HepG2 (cell line): Measurements from ENCODE around the gene FAM228B. TPM values are rescaled to one million over a fixed set of nuclear protein-coding genes. Genes with fewer than 3 reads are reported as not detected.
A peak's percentile ranks its signal among the peaks of the same experiment; 100 is the strongest.

ENCODE experiments used
- CREM ChIP-seq, 2 experiments: sonication (generic) in 1 of 2; formaldehyde crosslinking in 1 of 2; IDR thresholded peaks; 2 replicates each; pipeline versions ENCODE4 v1.4.0 to v1.6.1; 2016 to 2020; ENCODE audit warnings: antibody characterized with exemption in 1 of 2, mild to moderate bottlenecking in 1 of 2, missing genetic modification reagents in 1 of 2
- GATAD1 ChIP-seq: IDR thresholded peaks from 2 replicates; pipeline ENCODE4 v1.6.1; 2016; ENCODE audit warnings: missing genetic modification reagents, missing compliant biosample characterization
- MAFG ChIP-seq: sonication (generic); formaldehyde crosslinking; IDR thresholded peaks from 2 replicates; pipeline ENCODE4 v1.5.1; 2020; ENCODE audit warnings: mild to moderate bottlenecking, missing genetic modification reagents
- RBM39 ChIP-seq: fragments of 200-400 bp; formaldehyde crosslinking; IDR thresholded peaks from one replicate; pipeline ENCODE4 v1.6.1; 2018; ENCODE audit warnings: antibody characterized with exemption, mild to moderate bottlenecking, low read depth, low read length; ENCODE audit not compliant: poor library complexity, severe bottlenecking
- RCOR2 ChIP-seq: IDR thresholded peaks from 2 replicates; pipeline ENCODE4 v1.6.1; 2016; ENCODE audit warnings: missing biosample characterization, missing genetic modification reagents
- SIX4 ChIP-seq: sonication (generic); formaldehyde crosslinking; IDR thresholded peaks from 2 replicates; pipeline ENCODE4 v1.4.0; 2020; ENCODE audit warnings: missing genetic modification reagents
- SOX5 ChIP-seq: IDR thresholded peaks from 2 replicates; pipeline ENCODE4 v1.6.1; 2016; ENCODE audit warnings: borderline replicate concordance
- SSRP1 ChIP-seq: IDR thresholded peaks from 2 replicates; pipeline ENCODE4 v1.6.1; 2016; ENCODE audit warnings: control low read depth
- SUZ12 ChIP-seq: fragments of 150-350 bp; IDR thresholded peaks from 2 replicates; pipeline ENCODE4 v1.6.1; 2014; ENCODE audit warnings: low read depth, low read length
- ZC3H4 ChIP-seq: sonication (generic); formaldehyde crosslinking; IDR thresholded peaks from 2 replicates; pipeline ENCODE4 v1.4.0; 2020; ENCODE audit warnings: missing genetic modification reagents, borderline replicate concordance
- ZKSCAN1 ChIP-seq: fragments of 150-350 bp; IDR thresholded peaks from 2 replicates; pipeline ENCODE4 v1.6.1; 2014; ENCODE audit warnings: low read length
- ZNF101 ChIP-seq: sonication (generic); formaldehyde crosslinking; IDR thresholded peaks from 2 replicates; pipeline ENCODE4 v1.4.0; 2020; ENCODE audit warnings: mild to moderate bottlenecking, low read depth, missing genetic modification reagents, borderline replicate concordance
- ZNF543 ChIP-seq: sonication (generic); formaldehyde crosslinking; IDR thresholded peaks from 2 replicates; pipeline ENCODE4 v1.4.0; 2020; ENCODE audit warnings: mild to moderate bottlenecking, missing genetic modification reagents
- ZNF577 ChIP-seq: sonication (generic); formaldehyde crosslinking; IDR thresholded peaks from 2 replicates; pipeline ENCODE4 v1.4.0; 2020; ENCODE audit warnings: mild to moderate bottlenecking, low read depth, missing genetic modification reagents, borderline replicate concordance
- ZNF749 ChIP-seq: sonication (generic); formaldehyde crosslinking; IDR thresholded peaks from 2 replicates; pipeline ENCODE4 v1.8.0; 2022; ENCODE audit warnings: mild to moderate bottlenecking, missing genetic modification reagents, moderate library complexity, borderline replicate concordance
- ZNF792 ChIP-seq: IDR thresholded peaks from 2 replicates; pipeline ENCODE4 v1.6.1; 2016
- polyA plus RNA-seq, 8 experiments: library from polyadenylated mRNA; depleted of rRNA in 3 of 8; stranded (reverse) in 7 of 8; unstranded in 1 of 8; fragments of >200 nt; fragmentation: Illumina TruSeq in 4 of 8; extraction: Trizol in 4 of 8; gene quantifications; 2 replicates each; pipeline versions ENCODE4 v1.2.1 to v1.2.3, GENCODE V29; 2011 to 2016; ENCODE audit warnings: low read depth in 4 of 8, missing spikeins in 1 of 8, mixed read lengths in 1 of 8; ENCODE audit not compliant: insufficient read depth in 1 of 8
- total RNA-seq, 5 experiments: library from RNA; depleted of rRNA; stranded (reverse); fragments of >200 nt; fragmentation: Illumina TruSeq; extraction: Trizol; gene quantifications; 2 replicates each; pipeline ENCODE4 v1.2.3, GENCODE V29; 2016; ENCODE audit warnings: low read depth in 1 of 5
- TF ChIP-seq, protein P1 (sequence below): sonication (generic); formaldehyde crosslinking; IDR thresholded peaks from 2 replicates; pipeline ENCODE4 v1.4.0; 2020; ENCODE audit warnings: missing genetic modification reagents, borderline replicate concordance
- TF ChIP-seq, protein P2 (sequence below): sonication (generic); formaldehyde crosslinking; IDR thresholded peaks from 2 replicates; pipeline ENCODE4 v1.4.0; 2020; ENCODE audit warnings: missing genetic modification reagents, borderline replicate concordance
- TF ChIP-seq, protein P3 (sequence below), 2 experiments: fragments of 450-650 bp in 1 of 2; sonication (generic) in 1 of 2; formaldehyde crosslinking; IDR thresholded peaks; 2 replicates each; pipeline versions ENCODE4 v1.5.0 to v1.8.0; 2020 to 2022; ENCODE audit warnings: mild to moderate bottlenecking in 1 of 2, missing genetic modification reagents in 1 of 2
- TF ChIP-seq, protein P4 (sequence below): sonication (generic); formaldehyde crosslinking; IDR thresholded peaks from 2 replicates; pipeline ENCODE4 v1.5.1; 2020; ENCODE audit warnings: missing genetic modification reagents, mild to moderate bottlenecking, borderline replicate concordance
- TF ChIP-seq, protein P5 (sequence below): sonication (generic); formaldehyde crosslinking; conservative IDR thresholded peaks from 2 replicates; pipeline ENCODE4 v1.8.1; 2023; ENCODE audit warnings: missing genetic modification reagents

FAM228B gene
- total and polyA plus RNA-seq, 2 of the 13 experiments (the other 11 are each of a cell fraction or from before 2014, with no cell fraction given) = 0.79 to 1.1 TPM

DNA sequence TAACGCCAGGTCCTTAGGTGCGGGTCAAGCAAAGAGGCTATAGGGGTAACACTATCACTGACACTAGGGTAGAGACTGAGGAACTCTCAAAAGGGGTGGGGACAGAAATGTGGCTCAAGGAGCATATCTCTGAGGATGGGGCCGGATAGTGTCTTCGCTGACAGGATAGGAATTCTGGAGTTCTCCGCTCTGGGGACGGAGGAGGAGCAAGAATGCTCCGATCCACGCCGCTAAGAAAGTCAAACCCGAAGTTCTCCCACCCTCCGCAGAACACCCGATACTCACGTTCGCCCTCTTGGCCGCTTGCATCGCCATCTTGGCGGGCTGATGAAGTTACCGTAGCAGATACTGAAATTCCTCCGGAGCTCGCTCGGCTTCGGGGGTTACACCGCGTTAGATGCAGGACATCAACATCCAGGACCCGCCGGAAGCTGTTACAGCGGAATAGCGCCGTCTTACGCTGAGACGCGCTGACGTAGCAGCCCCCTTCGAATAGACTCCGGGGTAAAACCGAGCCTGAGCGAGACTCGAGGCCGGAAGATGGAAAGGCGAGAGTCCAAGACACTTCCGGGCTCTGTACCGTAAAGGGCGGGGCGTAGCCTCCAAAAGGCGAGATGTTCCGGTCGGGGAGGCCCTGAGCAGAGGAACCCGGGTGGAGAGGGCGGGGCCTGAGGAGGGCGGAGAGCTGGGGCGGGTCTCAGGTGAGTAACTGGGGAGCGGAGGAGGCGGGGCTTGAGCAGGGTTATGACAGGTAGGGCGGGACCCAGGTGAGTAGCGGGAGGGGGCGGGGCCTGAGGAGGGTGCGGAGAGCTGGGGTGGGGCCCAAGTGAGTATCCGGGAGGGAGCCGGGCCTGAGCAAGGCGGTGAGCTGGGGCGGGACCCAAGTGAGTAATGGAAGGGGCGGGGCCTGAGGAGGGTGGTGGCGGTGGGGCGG, 47.1 kb upstream of the FAM228B start, which contains the start of gene SF3B6 (continued):
- TF ChIP-seq, protein P1, sequence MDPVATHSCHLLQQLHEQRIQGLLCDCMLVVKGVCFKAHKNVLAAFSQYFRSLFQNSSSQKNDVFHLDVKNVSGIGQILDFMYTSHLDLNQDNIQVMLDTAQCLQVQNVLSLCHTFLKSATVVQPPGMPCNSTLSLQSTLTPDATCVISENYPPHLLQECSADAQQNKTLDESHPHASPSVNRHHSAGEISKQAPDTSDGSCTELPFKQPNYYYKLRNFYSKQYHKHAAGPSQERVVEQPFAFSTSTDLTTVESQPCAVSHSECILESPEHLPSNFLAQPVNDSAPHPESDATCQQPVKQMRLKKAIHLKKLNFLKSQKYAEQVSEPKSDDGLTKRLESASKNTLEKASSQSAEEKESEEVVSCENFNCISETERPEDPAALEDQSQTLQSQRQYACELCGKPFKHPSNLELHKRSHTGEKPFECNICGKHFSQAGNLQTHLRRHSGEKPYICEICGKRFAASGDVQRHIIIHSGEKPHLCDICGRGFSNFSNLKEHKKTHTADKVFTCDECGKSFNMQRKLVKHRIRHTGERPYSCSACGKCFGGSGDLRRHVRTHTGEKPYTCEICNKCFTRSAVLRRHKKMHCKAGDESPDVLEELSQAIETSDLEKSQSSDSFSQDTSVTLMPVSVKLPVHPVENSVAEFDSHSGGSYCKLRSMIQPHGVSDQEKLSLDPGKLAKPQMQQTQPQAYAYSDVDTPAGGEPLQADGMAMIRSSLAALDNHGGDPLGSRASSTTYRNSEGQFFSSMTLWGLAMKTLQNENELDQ (CRISPR knock-in tag) = peak; percentile 80; the same call in 1 of the 2 replicates
- TF ChIP-seq GATAD1 (CRISPR knock-in tag) (peak; percentile 99), SUZ12 (no peak), ZNF101 (CRISPR knock-in tag) (no peak; the same call in 1 of the 2 replicates), RBM39 (peak; percentile 98), ZNF792 (CRISPR knock-in tag) (peak; percentile 96), SSRP1 (CRISPR knock-in tag) (peak; percentile 95), CREM (IDR thresholded peaks at IDR 0.05) (peak; percentile 99), CREM (CRISPR knock-in tag; IDR thresholded peaks at IDR 0.05) (peak; percentile 89), RCOR2 (CRISPR knock-in tag) (peak; percentile 86), ZNF577 (CRISPR knock-in tag) (no peak), SIX4 (CRISPR knock-in tag) (peak; percentile 79; the same call in 1 of the 2 replicates), MAFG (CRISPR knock-in tag) (no peak), ZKSCAN1 (peak; percentile 78), ZNF543 (CRISPR knock-in tag) (peak; percentile 87), ZNF749 (CRISPR knock-in tag) (peak; percentile 87; the same call in 1 of the 2 replicates), SOX5 (peak; percentile 79; the same call in 1 of the 2 replicates), ZC3H4 (no peak)
- TF ChIP-seq, protein P2, sequence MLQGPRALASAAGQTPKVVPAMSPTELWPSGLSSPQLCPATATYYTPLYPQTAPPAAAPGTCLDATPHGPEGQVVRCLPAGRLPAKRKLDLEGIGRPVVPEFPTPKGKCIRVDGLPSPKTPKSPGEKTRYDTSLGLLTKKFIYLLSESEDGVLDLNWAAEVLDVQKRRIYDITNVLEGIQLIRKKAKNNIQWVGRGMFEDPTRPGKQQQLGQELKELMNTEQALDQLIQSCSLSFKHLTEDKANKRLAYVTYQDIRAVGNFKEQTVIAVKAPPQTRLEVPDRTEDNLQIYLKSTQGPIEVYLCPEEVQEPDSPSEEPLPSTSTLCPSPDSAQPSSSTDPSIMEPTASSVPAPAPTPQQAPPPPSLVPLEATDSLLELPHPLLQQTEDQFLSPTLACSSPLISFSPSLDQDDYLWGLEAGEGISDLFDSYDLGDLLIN = no peak
- TF ChIP-seq, protein P3, sequence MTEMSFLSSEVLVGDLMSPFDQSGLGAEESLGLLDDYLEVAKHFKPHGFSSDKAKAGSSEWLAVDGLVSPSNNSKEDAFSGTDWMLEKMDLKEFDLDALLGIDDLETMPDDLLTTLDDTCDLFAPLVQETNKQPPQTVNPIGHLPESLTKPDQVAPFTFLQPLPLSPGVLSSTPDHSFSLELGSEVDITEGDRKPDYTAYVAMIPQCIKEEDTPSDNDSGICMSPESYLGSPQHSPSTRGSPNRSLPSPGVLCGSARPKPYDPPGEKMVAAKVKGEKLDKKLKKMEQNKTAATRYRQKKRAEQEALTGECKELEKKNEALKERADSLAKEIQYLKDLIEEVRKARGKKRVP (CRISPR knock-in tag; IDR thresholded peaks at IDR 0.05) = peak in 1 of 2 experiments; percentile 57; a peak in 1 of 4 replicates
- TF ChIP-seq, protein P4, sequence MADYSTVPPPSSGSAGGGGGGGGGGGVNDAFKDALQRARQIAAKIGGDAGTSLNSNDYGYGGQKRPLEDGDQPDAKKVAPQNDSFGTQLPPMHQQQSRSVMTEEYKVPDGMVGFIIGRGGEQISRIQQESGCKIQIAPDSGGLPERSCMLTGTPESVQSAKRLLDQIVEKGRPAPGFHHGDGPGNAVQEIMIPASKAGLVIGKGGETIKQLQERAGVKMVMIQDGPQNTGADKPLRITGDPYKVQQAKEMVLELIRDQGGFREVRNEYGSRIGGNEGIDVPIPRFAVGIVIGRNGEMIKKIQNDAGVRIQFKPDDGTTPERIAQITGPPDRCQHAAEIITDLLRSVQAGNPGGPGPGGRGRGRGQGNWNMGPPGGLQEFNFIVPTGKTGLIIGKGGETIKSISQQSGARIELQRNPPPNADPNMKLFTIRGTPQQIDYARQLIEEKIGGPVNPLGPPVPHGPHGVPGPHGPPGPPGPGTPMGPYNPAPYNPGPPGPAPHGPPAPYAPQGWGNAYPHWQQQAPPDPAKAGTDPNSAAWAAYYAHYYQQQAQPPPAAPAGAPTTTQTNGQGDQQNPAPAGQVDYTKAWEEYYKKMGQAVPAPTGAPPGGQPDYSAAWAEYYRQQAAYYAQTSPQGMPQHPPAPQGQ = no peak; the same call in 1 of the 2 replicates
- TF ChIP-seq, protein P5, sequence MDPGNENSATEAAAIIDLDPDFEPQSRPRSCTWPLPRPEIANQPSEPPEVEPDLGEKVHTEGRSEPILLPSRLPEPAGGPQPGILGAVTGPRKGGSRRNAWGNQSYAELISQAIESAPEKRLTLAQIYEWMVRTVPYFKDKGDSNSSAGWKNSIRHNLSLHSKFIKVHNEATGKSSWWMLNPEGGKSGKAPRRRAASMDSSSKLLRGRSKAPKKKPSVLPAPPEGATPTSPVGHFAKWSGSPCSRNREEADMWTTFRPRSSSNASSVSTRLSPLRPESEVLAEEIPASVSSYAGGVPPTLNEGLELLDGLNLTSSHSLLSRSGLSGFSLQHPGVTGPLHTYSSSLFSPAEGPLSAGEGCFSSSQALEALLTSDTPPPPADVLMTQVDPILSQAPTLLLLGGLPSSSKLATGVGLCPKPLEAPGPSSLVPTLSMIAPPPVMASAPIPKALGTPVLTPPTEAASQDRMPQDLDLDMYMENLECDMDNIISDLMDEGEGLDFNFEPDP (CRISPR knock-in tag) = no peak
